ENCODE measurements around the gene PTTG1IP2. TPM values are rescaled to one million over a fixed set of nuclear protein-coding genes. Genes with fewer than 3 reads are reported as not detected.

PTTG1IP2 gene
- polyA plus RNA-seq, 3 donors: not detected

- Histone ChIP-seq H3K36me3 (replicated peaks in 1 of 2; ENCODE audit: control insufficient read depth in 1 of 2, insufficient read depth in 2 of 2, low read length in 2 of 2) (no peaks in the 10 kb centered on the region), H3K4me2 (replicated peaks; ENCODE audit: extremely low read depth, low read length, poor library complexity, severe bottlenecking) (no peak overlapping the region), H3K9ac (ENCODE audit: insufficient read depth, low read length, poor library complexity, severe bottlenecking) (no peak overlapping the region), H3K9me3 (replicated peaks in 1 of 2; ENCODE audit: control insufficient read depth in 1 of 2, insufficient read depth in 1 of 2, low read length in 2 of 2) (no peaks in the 10 kb centered on the region), H3K79me2 (ENCODE audit: insufficient read depth, low read length) (no peaks in the 10 kb centered on the region), H3K4me3 (replicated peaks in 1 of 3; ENCODE audit: low read depth in 2 of 3, low read length in 3 of 3) (no peak overlapping the region), H3K27ac (ENCODE audit: low read depth in 1 of 2, low read length in 2 of 2) (no peak overlapping the region), H4K20me1 (ENCODE audit: insufficient read depth, low read length) (no peaks in the 10 kb centered on the region), H3K4me1 (ENCODE audit: control insufficient read depth in 1 of 2, insufficient read depth in 2 of 2, low read length in 2 of 2) (no peaks in the 10 kb centered on the region), H3K27me3 (ENCODE audit: control insufficient read depth in 2 of 2, insufficient read depth in 2 of 2, low read length in 2 of 2) (no peaks in the 10 kb centered on the region), H2AFZ (ENCODE audit: insufficient read depth, low read depth, low read length, poor library complexity, severe bottlenecking) (no peak overlapping the region)
- peaks cover 0 to 2% (median 0%) of the 10 kb centered on the region in 7 donors for H3K9me3 Mint-ChIP-seq
- 100% methylated on average over 1 of the region's 1 CpG for WGBS (ENCODE audit: insufficient coverage)
- peaks cover 0 to 2% (median 0%) of the 10 kb centered on the region in 3 donors for H3K27me3 Mint-ChIP-seq (ENCODE audit: low read depth in 3 of 3)
- no peak overlapping the region for H3K4me3 Mint-ChIP-seq
- no peak for TF ChIP-seq CTCF (IDR thresholded peaks at IDR 0.05)
- H3K36me3 Mint-ChIP-seq: no peaks in the 10 kb centered on the region
- intact Hi-C loops (cut with micrococcal nuclease): no loop called here
- H3K27ac Mint-ChIP-seq: no peak overlapping the region
- H3K4me1 Mint-ChIP-seq: no peaks in the 10 kb centered on the region
- no peak for DNase-seq
These were observed 13.8 kb downstream of the PTTG1IP2 start for GRCh38 chr7:90483251-90483650.

- Mint-ChIP-seq H3K4me3 (no peak overlapping the region), H3K4me1 (no peaks in the 10 kb centered on the region), H3K36me3 (no peaks in the 10 kb centered on the region), H3K27ac (no peak overlapping the region), H3K27me3 (ENCODE audit: low read depth in 3 of 3) (peaks cover 0 to 2% (median 0%) of the 10 kb centered on the region in 3 donors), H3K9me3 (peaks cover 0 to 2% (median 0%) of the 10 kb centered on the region in 7 donors)
- no peak for TF ChIP-seq CTCF (IDR thresholded peaks at IDR 0.05)
- no peaks in the 10 kb centered on the region for H4K20me1 ChIP-seq (ENCODE audit: insufficient read depth, low read length)
- no peak overlapping the region for H2AFZ ChIP-seq (ENCODE audit: insufficient read depth, low read depth, low read length, poor library complexity, severe bottlenecking)
- DNase-seq: no peak
- no peaks in the 10 kb centered on the region for H3K79me2 ChIP-seq (ENCODE audit: insufficient read depth, low read length)
- no peak overlapping the region for H3K27ac ChIP-seq (ENCODE audit: low read depth in 1 of 2, low read length in 2 of 2)
- no peak overlapping the region for H3K4me3 ChIP-seq (replicated peaks in 1 of 3; ENCODE audit: low read depth in 2 of 3, low read length in 3 of 3)
- H3K9ac ChIP-seq (ENCODE audit: insufficient read depth, low read length, poor library complexity, severe bottlenecking): no peak overlapping the region
- no peaks in the 10 kb centered on the region for H3K4me1 ChIP-seq (ENCODE audit: control insufficient read depth in 1 of 2, insufficient read depth in 2 of 2, low read length in 2 of 2)
- intact Hi-C loops (cut with micrococcal nuclease): no loop called here
- no peaks in the 10 kb centered on the region for H3K9me3 ChIP-seq (replicated peaks in 1 of 2; ENCODE audit: control insufficient read depth in 1 of 2, insufficient read depth in 1 of 2, low read length in 2 of 2)
- H3K36me3 ChIP-seq (replicated peaks in 1 of 2; ENCODE audit: control insufficient read depth in 1 of 2, insufficient read depth in 2 of 2, low read length in 2 of 2): no peaks in the 10 kb centered on the region
- H3K4me2 ChIP-seq (replicated peaks; ENCODE audit: extremely low read depth, low read length, poor library complexity, severe bottlenecking): no peak overlapping the region
- no peaks in the 10 kb centered on the region for H3K27me3 ChIP-seq (ENCODE audit: control insufficient read depth in 2 of 2, insufficient read depth in 2 of 2, low read length in 2 of 2)
These were observed 15.3 kb downstream of the PTTG1IP2 start for GRCh38 chr7:90484706-90485105.

Measured in CD14-positive monocyte (primary cell).